ENCODE data around the gene CLEC4G. TPM values are rescaled to one million over a fixed set of nuclear protein-coding genes. Genes with fewer than 3 reads are reported as not detected.

The CLEC4G gene
- polyA plus RNA-seq, 2 of the 4 experiments (the other 2 are of a cell fraction), result not detected

GRCh38 chr19:7706188-7706954 lies 25.5 kb downstream of the CLEC4G start:
- no peak overlapping the region for H3K27ac ChIP-seq
- no peak overlapping the region for H3K4me2 ChIP-seq
- DNase-seq (ENCODE audit: low read depth in 1 of 2, low spot score in 1 of 2), result no peak
- H3K9me3 ChIP-seq, result no peaks in the 10 kb centered on the region
- ATAC-seq, result no peak
- H3K4me1 ChIP-seq, result no peaks in the 10 kb centered on the region
- FAIRE-seq, result no peak
- ChIA-PET CTCF (interaction anchor here (1.8 kb wide), 1 partner anchor 9 kb away, joined by 5 read pairs; no protein-coding TSS in a partner anchor), POLR2A (no interaction called here)
- no peak overlapping the region for H3K4me3 ChIP-seq
- WGBS (ENCODE audit: missing lambda C conversion rate), result 72% methylated on average over 14 of the region's 14 CpGs
- no peak for TF ChIP-seq POLR2A (IDR thresholded peaks at IDR 0.05; ENCODE audit: low read length)
- no peak for TF ChIP-seq MAZ (IDR thresholded peaks at IDR 0.05; ENCODE audit: borderline replicate concordance, low read depth, low read length)
- no peak for TF ChIP-seq ATOH8 (CRISPR knock-in tag; IDR thresholded peaks at IDR 0.05; ENCODE audit: low read depth)
- TF ChIP-seq HES2 (IDR thresholded peaks at IDR 0.05), result no peak
- TF ChIP-seq ZNF302 (CRISPR knock-in tag; IDR thresholded peaks at IDR 0.05), result no peak
- TF ChIP-seq, protein P1, sequence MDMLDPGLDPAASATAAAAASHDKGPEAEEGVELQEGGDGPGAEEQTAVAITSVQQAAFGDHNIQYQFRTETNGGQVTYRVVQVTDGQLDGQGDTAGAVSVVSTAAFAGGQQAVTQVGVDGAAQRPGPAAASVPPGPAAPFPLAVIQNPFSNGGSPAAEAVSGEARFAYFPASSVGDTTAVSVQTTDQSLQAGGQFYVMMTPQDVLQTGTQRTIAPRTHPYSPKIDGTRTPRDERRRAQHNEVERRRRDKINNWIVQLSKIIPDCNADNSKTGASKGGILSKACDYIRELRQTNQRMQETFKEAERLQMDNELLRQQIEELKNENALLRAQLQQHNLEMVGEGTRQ (IDR thresholded peaks at IDR 0.05), result no peak
- no peak for TF ChIP-seq HOXA7 (CRISPR knock-in tag; IDR thresholded peaks at IDR 0.05)
- no peak for TF ChIP-seq RFX5 (IDR thresholded peaks at IDR 0.05)
- TF ChIP-seq EHF (CRISPR knock-in tag; IDR thresholded peaks at IDR 0.05), result no peak
- TF ChIP-seq CEBPB (IDR thresholded peaks at IDR 0.05), result no peak
- TF ChIP-seq RARB (CRISPR knock-in tag; IDR thresholded peaks at IDR 0.05), result no peak
- no peak for TF ChIP-seq KDM5A (IDR thresholded peaks at IDR 0.05)

DNA sequence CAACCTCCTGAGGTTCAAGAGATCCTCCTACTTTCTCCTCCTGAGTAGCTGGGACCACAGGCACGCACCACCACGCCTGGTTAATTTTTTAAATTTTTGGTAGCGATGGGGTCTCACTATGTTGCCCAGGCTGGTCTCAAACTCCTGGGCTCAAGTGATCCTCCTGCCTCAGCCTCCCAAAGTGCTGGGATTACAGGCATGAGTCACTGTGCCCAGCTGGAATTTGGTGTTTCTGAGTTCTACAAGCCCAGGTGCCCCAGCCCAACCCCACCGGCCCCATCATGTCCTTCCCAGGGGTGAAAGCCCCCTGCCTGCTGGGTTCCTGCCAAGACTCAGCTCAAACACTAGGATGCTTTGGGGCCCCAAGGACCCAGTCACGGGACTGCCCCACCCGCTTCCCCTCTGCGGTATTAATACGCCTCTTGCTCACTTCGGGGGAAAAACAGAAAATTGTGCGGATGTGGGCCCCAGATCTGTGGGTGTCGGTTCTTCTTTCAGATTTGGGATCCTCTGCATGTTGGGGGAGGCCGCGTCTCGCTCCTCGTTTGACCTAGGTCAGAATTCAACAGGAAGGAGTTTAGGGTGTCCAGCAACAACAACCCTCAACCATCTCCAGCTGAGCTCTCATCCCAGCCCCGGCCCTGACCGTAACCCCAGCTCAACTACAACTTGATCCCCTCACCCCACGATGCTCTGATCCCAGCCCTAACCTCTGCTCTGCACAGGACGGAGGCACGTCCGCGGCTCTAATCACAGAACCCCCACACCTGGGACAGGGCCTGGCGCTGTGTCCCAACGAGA lies 26.3 kb downstream of the CLEC4G start:
- 68% methylated on average over 24 of the region's 24 CpGs for WGBS (ENCODE audit: missing lambda C conversion rate)
- ChIA-PET POLR2A (no interaction called here), CTCF (no interaction called here)
- TF ChIP-seq FOXS1 (CRISPR knock-in tag; IDR thresholded peaks at IDR 0.05), result no peak
- TF ChIP-seq TP53 (CRISPR knock-in tag; IDR thresholded peaks at IDR 0.05), result no peak
- no peak overlapping the region for H3K27ac ChIP-seq
- ATAC-seq (no peak), DNase-seq (ENCODE audit: low read depth in 1 of 2, low spot score in 1 of 2) (no peak), FAIRE-seq (no peak)
- no peak overlapping the region for H3K4me2 ChIP-seq
- no peaks in the 10 kb centered on the region for H3K9me3 ChIP-seq
- no peaks in the 10 kb centered on the region for H3K4me1 ChIP-seq
- H3K4me3 ChIP-seq, result no peak overlapping the region

- TF ChIP-seq KDM1A (IDR thresholded peaks at IDR 0.05; ENCODE audit: low read depth), result no peak
- peak; percentile 79 for TF ChIP-seq ZFP36 (IDR thresholded peaks at IDR 0.05; ENCODE audit: borderline replicate concordance, partially characterized antibody)
- no peak for TF ChIP-seq JUN (IDR thresholded peaks at IDR 0.05)
- no peak for TF ChIP-seq BHLHE40 (IDR thresholded peaks at IDR 0.05; ENCODE audit: low read depth, low read length)
- no peak for TF ChIP-seq CHD2 (IDR thresholded peaks at IDR 0.05; ENCODE audit: low read length, partially characterized antibody)
- TF ChIP-seq HDAC2 (IDR thresholded peaks at IDR 0.05), result 0 out of 2 replicates have a peak, but pooled peaks have one; percentile 26
- no peak for TF ChIP-seq TP53 (CRISPR knock-in tag; IDR thresholded peaks at IDR 0.05)
- no peak for TF ChIP-seq MAX (IDR thresholded peaks at IDR 0.05)
- TF ChIP-seq CTCF (IDR thresholded peaks at IDR 0.05), result no peak
- no peak for TF ChIP-seq EHMT2 (IDR thresholded peaks at IDR 0.05; ENCODE audit: low read depth)
- TF ChIP-seq PHF8 (IDR thresholded peaks at IDR 0.05; ENCODE audit: borderline replicate concordance, low read depth), result no peak
- no peak overlapping the region for H3K27ac ChIP-seq
- 52% methylated on average over 3 of the region's 6 CpGs for WGBS (ENCODE audit: missing lambda C conversion rate)
- H3K9me3 ChIP-seq, result no peaks in the 10 kb centered on the region
- H3K4me2 ChIP-seq, result no peak overlapping the region
- no peaks in the 10 kb centered on the region for H3K4me1 ChIP-seq
- ChIA-PET POLR2A (no interaction called here), CTCF (no interaction called here)
- H3K4me3 ChIP-seq, result no peak overlapping the region
- FAIRE-seq (no peak), DNase-seq (ENCODE audit: low read depth in 1 of 2, low spot score in 1 of 2) (no peak), ATAC-seq (no peak)
These were observed 27.4 kb downstream of the CLEC4G start for GRCh38 chr19:7704280-7705060.
